Sigmoid colon (tissue), 7 donors: ENCODE results near the gene TIMM9. TPM values are rescaled to one million over a fixed set of nuclear protein-coding genes. Genes with fewer than 3 reads are reported as not detected.

Experiments used
- DNase-seq: peaks from one replicate; pipeline ENCODE4 v3.0.0-alpha.2; 2019
- H3K27ac ChIP-seq, 4 donors: fragments of 200-600 bp; sonication (generic); one replicate each; pipeline ENCODE4 v1.5.1; 2016 to 2019; ENCODE audit warnings: mild to moderate bottlenecking in 1 of 4
- H3K27me3 ChIP-seq, 3 donors: fragments of 200-600 bp; sonication (generic); one replicate each; pipeline ENCODE4 v1.5.1; 2019; ENCODE audit warnings: mild to moderate bottlenecking in 1 of 3
- H3K36me3 ChIP-seq, 4 donors: fragments of 200-600 bp; sonication (generic); one replicate each; pipeline ENCODE4 v1.5.1; 2016 to 2019
- H3K4me1 ChIP-seq, 4 donors: fragments of 200-600 bp; sonication (generic); one replicate each; pipeline ENCODE4 v1.5.1; 2017 to 2019
- H3K4me3 ChIP-seq, 4 donors: fragments of 200-600 bp; sonication (generic); one replicate each; pipeline ENCODE4 v1.5.1; 2017 to 2019; ENCODE audit warnings: mild to moderate bottlenecking in 2 of 4, moderate library complexity in 1 of 4
- H3K9me3 ChIP-seq, 4 donors: fragments of 200-600 bp in 3 of 4; sonication (generic) in 3 of 4; one replicate each; pipeline versions ENCODE4 v1.5.1 to v1.6.1; 2013 to 2019
- EP300 ChIP-seq, 4 donors: sonication (generic); formaldehyde crosslinking; IDR thresholded peaks; one replicate each; pipeline ENCODE4 v1.6.1; 2017; ENCODE audit warnings: antibody characterized with exemption in 4 of 4
- POLR2A ChIP-seq, 2 donors: fragments of 450-650 bp; IDR thresholded peaks; one replicate each; pipeline ENCODE4 v1.6.1; 2016; ENCODE audit warnings: antibody characterized with exemption in 2 of 2, mild to moderate bottlenecking in 2 of 2, moderate library complexity in 2 of 2
- POLR2AphosphoS5 ChIP-seq, 4 donors: sonication (generic); formaldehyde crosslinking; IDR thresholded peaks; one replicate each; pipeline ENCODE4 v1.6.1; 2017; ENCODE audit warnings: antibody characterized with exemption in 4 of 4
- WGBS, 2 donors: extraction: QIAGEN DNeasy Blood & Tissue Kit; methylation state at CpG; one replicate each; pipeline ENCODE4 v1.1.7; 2013; 5-methylcytosine and 5-hydroxymethylcytosine counted together
- intact Hi-C: fragments of 100-400 bp; cut with DNase I; formaldehyde crosslinking; loops from one replicate; pipeline ENCODE4 v1.15.1; 2023
- polyA plus RNA-seq, 3 donors: library from polyadenylated mRNA; stranded (reverse); fragments of 200-250 nt; gene quantifications; one replicate each; pipeline ENCODE4 v1.2.3, GENCODE V29; 2013
- total RNA-seq, 4 donors: library from RNA; depleted of rRNA; stranded (reverse); fragments of >200 nt; gene quantifications; one replicate each; pipeline ENCODE4 v1.1.0, GENCODE V29; 2016
- TF ChIP-seq, protein P1 (sequence below), 4 experiments: fragments of 450-650 bp in 3 of 4; fragments of 200-600 bp in 1 of 4; IDR thresholded peaks; one replicate each; pipeline ENCODE4 v1.5.1; 2016 to 2019; ENCODE audit warnings: antibody characterized with exemption in 4 of 4, mild to moderate bottlenecking in 3 of 4, moderate library complexity in 2 of 4
- donor health status: healthy with polysubstance abuse.
- donor health status: Bipolar disorder and iron deficiency.
- donor health status: healthy.

Gene TIMM9
- total and polyA plus RNA-seq, 7 donors: 36.3 to 130 (median 70.3) TPM

DNA sequence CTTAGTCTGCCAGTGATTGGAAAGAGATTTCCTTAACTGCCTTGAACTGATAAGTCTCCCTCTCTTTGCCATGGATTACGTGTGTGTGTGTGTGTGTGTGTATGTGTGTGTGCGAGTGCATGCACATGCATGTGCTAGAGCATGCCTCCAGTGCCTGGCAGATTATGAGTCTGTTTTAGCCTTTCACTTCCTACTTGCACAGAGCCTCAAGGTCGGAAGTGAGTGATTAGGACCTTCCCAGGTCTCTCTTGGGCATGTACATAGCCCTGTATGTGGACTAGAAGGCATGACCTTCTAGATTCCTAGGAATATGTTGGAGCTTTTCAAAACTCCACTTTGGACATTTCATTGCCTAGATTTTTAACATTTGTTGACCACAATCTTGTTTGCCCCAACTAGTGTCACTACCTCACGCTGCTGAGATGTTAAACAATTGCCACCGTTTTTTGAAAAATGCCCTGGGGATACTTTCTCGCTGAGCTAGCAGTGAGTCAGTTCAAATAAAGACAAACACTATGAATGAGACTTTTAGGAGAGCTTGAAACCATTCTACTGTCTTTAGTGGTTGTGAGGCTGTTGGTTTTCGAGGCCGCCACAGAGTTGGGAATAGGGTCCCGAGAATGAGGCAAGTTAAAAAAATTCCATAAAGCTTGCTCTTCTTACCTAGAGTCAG lies 28.4 kb upstream of the TIMM9 start:
- H3K27me3 ChIP-seq: no peaks in the 10 kb centered on the region
- intact Hi-C loops: no loop called here
- H3K36me3 ChIP-seq: peaks cover 4 to 74% (median 14%) of the 10 kb centered on the region in 4 donors
- no peaks in the 10 kb centered on the region for H3K9me3 ChIP-seq
- WGBS, 2 donors: 89 to 96% methylated on average over 9 of the region's 9 CpGs
- no peak overlapping the region for H3K27ac ChIP-seq
- H3K4me3 ChIP-seq: no peak overlapping the region
- DNase-seq: no peak
- TF ChIP-seq POLR2A (IDR thresholded peaks at IDR 0.05) (no peak), EP300 (IDR thresholded peaks at IDR 0.05) (no peak), POLR2AphosphoS5 (IDR thresholded peaks at IDR 0.05) (no peak)
- TF ChIP-seq, protein P1, sequence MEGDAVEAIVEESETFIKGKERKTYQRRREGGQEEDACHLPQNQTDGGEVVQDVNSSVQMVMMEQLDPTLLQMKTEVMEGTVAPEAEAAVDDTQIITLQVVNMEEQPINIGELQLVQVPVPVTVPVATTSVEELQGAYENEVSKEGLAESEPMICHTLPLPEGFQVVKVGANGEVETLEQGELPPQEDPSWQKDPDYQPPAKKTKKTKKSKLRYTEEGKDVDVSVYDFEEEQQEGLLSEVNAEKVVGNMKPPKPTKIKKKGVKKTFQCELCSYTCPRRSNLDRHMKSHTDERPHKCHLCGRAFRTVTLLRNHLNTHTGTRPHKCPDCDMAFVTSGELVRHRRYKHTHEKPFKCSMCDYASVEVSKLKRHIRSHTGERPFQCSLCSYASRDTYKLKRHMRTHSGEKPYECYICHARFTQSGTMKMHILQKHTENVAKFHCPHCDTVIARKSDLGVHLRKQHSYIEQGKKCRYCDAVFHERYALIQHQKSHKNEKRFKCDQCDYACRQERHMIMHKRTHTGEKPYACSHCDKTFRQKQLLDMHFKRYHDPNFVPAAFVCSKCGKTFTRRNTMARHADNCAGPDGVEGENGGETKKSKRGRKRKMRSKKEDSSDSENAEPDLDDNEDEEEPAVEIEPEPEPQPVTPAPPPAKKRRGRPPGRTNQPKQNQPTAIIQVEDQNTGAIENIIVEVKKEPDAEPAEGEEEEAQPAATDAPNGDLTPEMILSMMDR (IDR thresholded peaks at IDR 0.05): no peak
- H3K4me1 ChIP-seq: no peaks in the 10 kb centered on the region

DNA sequence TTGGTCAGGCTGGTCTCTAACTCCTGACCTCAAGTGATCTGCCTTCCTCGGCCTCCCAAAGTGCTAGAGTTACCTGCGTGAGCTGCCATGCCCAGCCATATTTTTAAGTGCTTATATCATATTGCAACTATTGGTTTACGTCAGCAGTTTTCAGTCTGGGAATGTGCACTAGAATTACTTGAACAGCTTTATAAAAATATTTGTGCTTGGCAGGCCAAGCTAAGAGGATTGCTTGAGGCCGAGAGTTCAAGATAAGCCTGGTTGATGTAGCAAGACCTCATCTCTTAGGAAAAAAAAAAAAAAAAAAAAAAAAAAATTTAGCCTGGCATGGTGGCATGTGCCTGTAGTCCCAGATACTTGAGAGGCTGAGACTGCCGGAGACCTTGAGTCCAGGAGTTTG lies 17.3 kb upstream of the TIMM9 start:
- Histone ChIP-seq H3K36me3 (peaks cover 8 to 84% (median 20%) of the 10 kb centered on the region in 4 donors), H3K4me1 (no peaks in the 10 kb centered on the region), H3K27ac (no peak overlapping the region), H3K9me3 (no peaks in the 10 kb centered on the region), H3K27me3 (no peaks in the 10 kb centered on the region), H3K4me3 (no peak overlapping the region)
- TF ChIP-seq POLR2AphosphoS5 (IDR thresholded peaks at IDR 0.05) (no peak), POLR2A (IDR thresholded peaks at IDR 0.05) (no peak), EP300 (IDR thresholded peaks at IDR 0.05) (no peak)
- TF ChIP-seq, protein P1 (IDR thresholded peaks at IDR 0.05): no peak
- no peak for DNase-seq
- 95 to 96% methylated on average over 5 of the region's 5 CpGs for WGBS, 2 donors
- intact Hi-C loops: no loop called here

DNA sequence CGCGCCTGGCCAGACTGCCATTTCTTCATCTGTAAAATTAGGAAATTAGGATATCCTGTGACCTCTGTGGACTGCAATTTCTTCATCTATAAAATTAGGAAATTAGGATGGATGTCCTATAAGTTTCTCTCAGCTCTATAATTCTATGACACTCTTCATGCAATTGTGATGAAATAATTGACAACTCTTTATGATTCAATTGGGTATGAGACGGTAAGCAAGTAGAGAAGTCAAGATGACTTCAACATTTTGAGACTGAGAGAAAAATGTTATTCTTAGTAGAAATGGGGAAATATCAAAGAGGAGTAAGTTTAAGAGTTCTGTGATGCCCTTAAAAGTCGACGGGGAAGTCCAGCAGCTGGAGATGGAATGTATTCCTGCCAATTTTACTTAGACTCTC lies 12.1 kb upstream of the TIMM9 start:
- no peak overlapping the region for H3K4me3 ChIP-seq
- DNase-seq: no peak
- H3K27ac ChIP-seq: no peak overlapping the region
- no peaks in the 10 kb centered on the region for H3K27me3 ChIP-seq
- peaks cover 8 to 87% (median 19%) of the 10 kb centered on the region in 4 donors for H3K36me3 ChIP-seq
- WGBS, 2 donors: 80 to 95% methylated on average over 5 of the region's 5 CpGs
- H3K4me1 ChIP-seq: no peaks in the 10 kb centered on the region
- TF ChIP-seq, protein P1 (IDR thresholded peaks at IDR 0.05): no peak
- no peak for TF ChIP-seq EP300 (IDR thresholded peaks at IDR 0.05)
- no peak for TF ChIP-seq POLR2AphosphoS5 (IDR thresholded peaks at IDR 0.05)
- no peak for TF ChIP-seq POLR2A (IDR thresholded peaks at IDR 0.05)
- intact Hi-C loops: no loop called here
- H3K9me3 ChIP-seq: no peaks in the 10 kb centered on the region

DNA sequence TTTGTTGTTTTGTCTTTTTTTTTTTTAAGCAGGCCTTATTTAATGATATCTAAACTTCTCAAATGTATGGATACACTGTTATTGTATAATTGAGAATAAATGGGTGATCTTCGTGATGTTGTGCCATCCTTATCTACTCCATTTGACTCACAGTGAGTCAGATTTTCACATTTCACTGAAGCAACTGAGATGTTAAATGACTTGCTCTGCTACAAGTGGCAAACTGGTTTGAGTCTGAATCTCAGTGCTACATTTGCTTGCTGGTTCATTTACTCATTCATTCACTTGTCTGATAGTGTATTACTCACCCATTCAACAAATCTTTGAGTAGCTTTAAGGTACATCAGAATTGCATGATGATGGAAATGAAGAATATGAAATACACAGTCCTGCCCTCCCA lies 2.8 kb upstream of the TIMM9 start:
- 80% methylated on average over 1 of the region's 1 CpG for WGBS, 2 donors
- peaks cover 6 to 46% (median 17%) of the 10 kb centered on the region in 4 donors for H3K36me3 ChIP-seq
- intact Hi-C loops: no loop called here
- no peaks in the 10 kb centered on the region for H3K27me3 ChIP-seq
- H3K9me3 ChIP-seq: no peaks in the 10 kb centered on the region
- H3K4me1 ChIP-seq: peaks cover 0 to 34% (median 26%) of the 10 kb centered on the region in 4 donors
- no peak overlapping the region for H3K4me3 ChIP-seq
- H3K27ac ChIP-seq: no peak overlapping the region
- no peak for TF ChIP-seq POLR2A (IDR thresholded peaks at IDR 0.05)
- TF ChIP-seq EP300 (IDR thresholded peaks at IDR 0.05): no peak
- no peak for TF ChIP-seq POLR2AphosphoS5 (IDR thresholded peaks at IDR 0.05)
- TF ChIP-seq, protein P1 (IDR thresholded peaks at IDR 0.05): no peak
- DNase-seq: no peak
